Panc1 (cell line): Measurements from ENCODE around the gene RIPPLY2. TPM values are rescaled to one million over a fixed set of nuclear protein-coding genes. Genes with fewer than 3 reads are reported as not detected.

ENCODE experiments used
- ATAC-seq: fragments of 200-7000 bp; cut with Tn5 transposase; 2 replicates; pipeline ENCODE4 v1.9.1; 2020; ENCODE audit warnings: mild to moderate bottlenecking, moderate library complexity
- BruUV-seq: library from RNA; stranded (reverse); fragments of 400-500 nt; replicated peaks from 2 replicates; lab custom pipeline; 2021; lab: Mats Ljungman, UMichigan
- CTCF ChIA-PET: fragments of 300-600 bp; sonication (Branson Sonifier 250); formaldehyde crosslinking; loops from one replicate; lab custom pipeline; 2022; ENCODE audit warnings: antibody characterized with exemption; lab: Charles Lee
- POLR2A ChIA-PET: fragments of 300-600 bp; sonication (Branson Sonifier 250); formaldehyde crosslinking; loops from one replicate; lab custom pipeline; 2022; ENCODE audit warnings: antibody characterized with exemption; lab: Charles Lee
- DNase-seq: peaks from one replicate; pipeline ENCODE4 v3.0.0-alpha.2; 2010; ENCODE audit warnings: low read depth, low spot score
- H3K27ac ChIP-seq: 2 replicates; pipeline ENCODE4 v1.5.1; 2011; ENCODE audit warnings: mild to moderate bottlenecking, low read length, inconsistent platforms
- H3K27me3 ChIP-seq: fragments of 200-500 bp; sonication (Bioruptor generic); 2 replicates; pipeline ENCODE4 v1.6.0; 2014; ENCODE audit warnings: low read length, inconsistent platforms; ENCODE audit not compliant: control insufficient read depth, insufficient read depth
- H3K36me3 ChIP-seq: fragments of 200-500 bp; sonication (Bioruptor generic); 2 replicates; pipeline ENCODE4 v1.5.1; 2014; ENCODE audit warnings: inconsistent platforms, mild to moderate bottlenecking, low read length, moderate library complexity; ENCODE audit not compliant: control insufficient read depth, insufficient read depth
- H3K4me1 ChIP-seq: 2 replicates; pipeline ENCODE4 v1.5.1; 2011; ENCODE audit warnings: inconsistent platforms, mild to moderate bottlenecking, low read length, moderate library complexity; ENCODE audit not compliant: control insufficient read depth, insufficient read depth
- H3K4me3 ChIP-seq, 2 experiments: 2 replicates each; pipeline ENCODE4 v1.5.1; 2011 to 2012; ENCODE audit warnings: low read depth in 2 of 2, low read length in 2 of 2, mild to moderate bottlenecking in 2 of 2, inconsistent platforms in 1 of 2, moderate library complexity in 1 of 2
- H3K9me3 ChIP-seq: fragments of 200-500 bp; sonication (Bioruptor generic); 2 replicates; pipeline ENCODE4 v1.5.1; 2014; ENCODE audit warnings: low read depth, mild to moderate bottlenecking, inconsistent platforms, low read length, moderate library complexity; ENCODE audit not compliant: control insufficient read depth, insufficient read depth
- POLR2AphosphoS5 ChIP-seq: IDR thresholded peaks from 2 replicates; pipeline ENCODE4 v1.6.1; 2012; ENCODE audit warnings: mild to moderate bottlenecking, low read depth, low read length, moderate library complexity
- SIN3A ChIP-seq: IDR thresholded peaks from 2 replicates; pipeline ENCODE4 v1.6.1; 2012; ENCODE audit warnings: low read depth, mild to moderate bottlenecking, low read length, moderate library complexity, borderline replicate concordance; ENCODE audit not compliant: insufficient read depth
- TCF7L2 ChIP-seq: IDR thresholded peaks from 2 replicates; pipeline ENCODE4 v1.6.1; 2011; ENCODE audit warnings: mild to moderate bottlenecking, low read depth, low read length, inconsistent platforms
- in situ Hi-C: cut with HindIII; loops from 2 replicates; pipeline ENCODE4 v1.10.0; 2016; ENCODE audit warnings: low sequenced_read_pairs, low pct_unique_long_range_greater_than_20kb
- intact Hi-C: fragments of 100-400 bp; cut with micrococcal nuclease; formaldehyde crosslinking; loops from one replicate; pipeline ENCODE4 v1.10.0; 2022; ENCODE audit not compliant: unreplicated experiment
- total RNA-seq: library from RNA; stranded (reverse); gene quantifications from one replicate; pipeline ENCODE4 v1.2.1, GENCODE V29; 2021; ENCODE audit not compliant: unreplicated experiment
- TF ChIP-seq, protein P1 (sequence below): fragments of 450-650 bp; IDR thresholded peaks from 2 replicates; pipeline ENCODE4 v1.5.1; 2017; ENCODE audit warnings: mild to moderate bottlenecking
- TF ChIP-seq, protein P2 (sequence below), 2 experiments: IDR thresholded peaks; 2 replicates each; pipeline ENCODE4 v1.6.1; 2011 to 2012; ENCODE audit warnings: low read depth in 2 of 2, control low read depth in 1 of 2, low read length in 1 of 2, mild to moderate bottlenecking in 1 of 2, moderate library complexity in 1 of 2; ENCODE audit not compliant: insufficient read depth in 1 of 2

Gene RIPPLY2
- total RNA-seq, 1 experiment from 2014 or later: 6.5 TPM

DNA sequence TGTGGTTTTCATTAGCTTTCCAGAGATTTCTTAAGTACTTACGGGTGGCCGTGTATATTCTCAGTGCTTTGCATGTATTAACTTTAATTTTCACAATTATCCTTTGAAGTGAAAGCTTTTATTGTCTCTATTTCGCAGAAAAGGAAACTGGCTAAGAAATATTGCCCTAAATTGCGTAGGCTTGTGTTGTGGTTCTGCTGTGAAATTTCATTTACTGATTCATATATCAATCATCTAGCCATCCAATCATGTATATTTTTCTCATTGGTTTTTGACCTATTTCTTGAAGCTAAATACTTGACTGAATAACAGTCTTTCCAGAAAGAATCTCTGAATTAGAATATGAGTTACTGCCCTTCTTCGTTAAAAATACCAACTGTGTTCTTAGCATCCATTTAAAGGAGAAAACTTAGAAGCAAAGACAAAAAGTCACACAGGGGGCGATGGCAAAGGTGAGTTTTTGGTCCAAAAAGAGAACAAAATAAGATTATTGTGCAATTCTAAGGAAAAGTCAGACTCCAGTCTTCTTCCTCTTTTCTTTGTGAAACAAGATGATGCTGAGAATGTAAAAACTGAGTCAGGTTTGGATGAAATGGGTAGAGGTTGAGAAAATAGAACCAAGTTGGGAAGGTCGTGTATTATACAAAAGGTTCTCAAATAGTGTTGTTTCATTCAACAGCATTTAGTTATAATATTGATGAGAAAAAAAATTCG lies 7.8 kb downstream of the RIPPLY2 start:
- no peak for TF ChIP-seq TCF7L2
- TF ChIP-seq, protein P1, sequence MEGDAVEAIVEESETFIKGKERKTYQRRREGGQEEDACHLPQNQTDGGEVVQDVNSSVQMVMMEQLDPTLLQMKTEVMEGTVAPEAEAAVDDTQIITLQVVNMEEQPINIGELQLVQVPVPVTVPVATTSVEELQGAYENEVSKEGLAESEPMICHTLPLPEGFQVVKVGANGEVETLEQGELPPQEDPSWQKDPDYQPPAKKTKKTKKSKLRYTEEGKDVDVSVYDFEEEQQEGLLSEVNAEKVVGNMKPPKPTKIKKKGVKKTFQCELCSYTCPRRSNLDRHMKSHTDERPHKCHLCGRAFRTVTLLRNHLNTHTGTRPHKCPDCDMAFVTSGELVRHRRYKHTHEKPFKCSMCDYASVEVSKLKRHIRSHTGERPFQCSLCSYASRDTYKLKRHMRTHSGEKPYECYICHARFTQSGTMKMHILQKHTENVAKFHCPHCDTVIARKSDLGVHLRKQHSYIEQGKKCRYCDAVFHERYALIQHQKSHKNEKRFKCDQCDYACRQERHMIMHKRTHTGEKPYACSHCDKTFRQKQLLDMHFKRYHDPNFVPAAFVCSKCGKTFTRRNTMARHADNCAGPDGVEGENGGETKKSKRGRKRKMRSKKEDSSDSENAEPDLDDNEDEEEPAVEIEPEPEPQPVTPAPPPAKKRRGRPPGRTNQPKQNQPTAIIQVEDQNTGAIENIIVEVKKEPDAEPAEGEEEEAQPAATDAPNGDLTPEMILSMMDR: no peak
- TF ChIP-seq, protein P2, sequence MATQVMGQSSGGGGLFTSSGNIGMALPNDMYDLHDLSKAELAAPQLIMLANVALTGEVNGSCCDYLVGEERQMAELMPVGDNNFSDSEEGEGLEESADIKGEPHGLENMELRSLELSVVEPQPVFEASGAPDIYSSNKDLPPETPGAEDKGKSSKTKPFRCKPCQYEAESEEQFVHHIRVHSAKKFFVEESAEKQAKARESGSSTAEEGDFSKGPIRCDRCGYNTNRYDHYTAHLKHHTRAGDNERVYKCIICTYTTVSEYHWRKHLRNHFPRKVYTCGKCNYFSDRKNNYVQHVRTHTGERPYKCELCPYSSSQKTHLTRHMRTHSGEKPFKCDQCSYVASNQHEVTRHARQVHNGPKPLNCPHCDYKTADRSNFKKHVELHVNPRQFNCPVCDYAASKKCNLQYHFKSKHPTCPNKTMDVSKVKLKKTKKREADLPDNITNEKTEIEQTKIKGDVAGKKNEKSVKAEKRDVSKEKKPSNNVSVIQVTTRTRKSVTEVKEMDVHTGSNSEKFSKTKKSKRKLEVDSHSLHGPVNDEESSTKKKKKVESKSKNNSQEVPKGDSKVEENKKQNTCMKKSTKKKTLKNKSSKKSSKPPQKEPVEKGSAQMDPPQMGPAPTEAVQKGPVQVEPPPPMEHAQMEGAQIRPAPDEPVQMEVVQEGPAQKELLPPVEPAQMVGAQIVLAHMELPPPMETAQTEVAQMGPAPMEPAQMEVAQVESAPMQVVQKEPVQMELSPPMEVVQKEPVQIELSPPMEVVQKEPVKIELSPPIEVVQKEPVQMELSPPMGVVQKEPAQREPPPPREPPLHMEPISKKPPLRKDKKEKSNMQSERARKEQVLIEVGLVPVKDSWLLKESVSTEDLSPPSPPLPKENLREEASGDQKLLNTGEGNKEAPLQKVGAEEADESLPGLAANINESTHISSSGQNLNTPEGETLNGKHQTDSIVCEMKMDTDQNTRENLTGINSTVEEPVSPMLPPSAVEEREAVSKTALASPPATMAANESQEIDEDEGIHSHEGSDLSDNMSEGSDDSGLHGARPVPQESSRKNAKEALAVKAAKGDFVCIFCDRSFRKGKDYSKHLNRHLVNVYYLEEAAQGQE (IDR thresholded peaks at IDR 0.05; ENCODE audit: insufficient read depth in 1 of 2, low read depth in 2 of 2, low read length in 1 of 2): no peak
- TF ChIP-seq POLR2AphosphoS5: no peak
- no peak for TF ChIP-seq SIN3A
- ChIA-PET POLR2A (interaction anchor here (0.6 kb wide), 1 partner anchor 14 kb away, joined by 3 read pairs; no protein-coding TSS in a partner anchor), CTCF (interaction anchor here (1.2 kb wide), 1 partner anchor 246 kb away, joined by 3 read pairs; no protein-coding TSS in a partner anchor)
- DNase-seq (no peak), ATAC-seq (no peak)
- Histone ChIP-seq H3K27ac (peak overlapping the region; percentile 82), H3K36me3 (peaks cover 6% of the 10 kb centered on the region), H3K9me3 (no peaks in the 10 kb centered on the region), H3K4me1 (peaks cover 11% of the 10 kb centered on the region), H3K4me3 (peak overlapping the region; percentile 68 to 79), H3K27me3 (no peaks in the 10 kb centered on the region)
- intact Hi-C loops (no loop called here), in situ Hi-C loops (no loop called here)
- BruUV-seq: TSS peak; percentile 74

DNA sequence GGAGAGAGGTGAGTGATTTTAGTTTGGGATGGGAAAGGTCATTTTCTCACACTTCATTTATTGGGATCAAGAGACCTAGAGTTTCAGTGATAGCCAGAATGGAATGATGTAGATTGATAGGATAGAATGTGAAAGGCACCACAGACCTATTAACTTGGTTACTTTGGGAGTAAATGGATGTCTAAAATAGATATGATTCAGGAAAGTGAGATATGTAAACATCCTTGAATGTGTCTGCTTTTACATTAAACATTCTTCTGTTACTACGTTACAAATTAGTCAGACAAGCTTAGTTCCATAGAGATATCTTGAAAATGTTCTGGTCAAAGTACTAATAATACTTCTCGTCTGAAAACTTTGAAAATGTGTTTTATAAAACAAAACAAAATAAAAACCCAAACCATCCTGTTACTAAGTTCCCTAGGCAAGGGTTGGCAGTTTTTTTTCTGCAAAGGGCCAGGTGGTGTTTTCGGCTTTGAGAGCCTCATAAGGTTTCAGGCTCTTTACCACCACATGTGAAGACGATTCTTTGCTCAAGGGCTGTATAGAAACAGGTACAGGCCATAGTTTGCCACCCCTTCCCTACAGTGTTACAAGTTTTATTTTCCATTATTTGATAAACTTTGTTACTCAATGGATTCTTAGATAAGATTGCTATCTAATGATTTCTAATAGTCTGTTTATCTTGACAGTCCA lies 9.8 kb downstream of the RIPPLY2 start:
- intact Hi-C loops: no loop called here
- no TSS peak for BruUV-seq
- in situ Hi-C loops: no loop called here
- H3K9me3 ChIP-seq: no peaks in the 10 kb centered on the region
- ATAC-seq (no peak), DNase-seq (no peak)
- H3K4me1 ChIP-seq: peaks cover 11% of the 10 kb centered on the region
- ChIA-PET CTCF (no interaction called here), POLR2A (no interaction called here)
- no peaks in the 10 kb centered on the region for H3K27me3 ChIP-seq
- H3K4me3 ChIP-seq: no peak overlapping the region
- TF ChIP-seq, protein P2 (IDR thresholded peaks at IDR 0.05; ENCODE audit: insufficient read depth in 1 of 2, low read depth in 2 of 2, low read length in 1 of 2): no peak
- no peak for TF ChIP-seq POLR2AphosphoS5
- TF ChIP-seq TCF7L2: no peak
- TF ChIP-seq, protein P1: no peak
- no peak for TF ChIP-seq SIN3A
- no peak overlapping the region for H3K27ac ChIP-seq
- peaks cover 6% of the 10 kb centered on the region for H3K36me3 ChIP-seq
